ENCODE data around the gene SIK1.
"Not testable (repeated sequence)": the region's sequence is repeated elsewhere in the genome, so short reads cannot be mapped to it uniquely, and the experiment has no call there.

Gene SIK1

DNA sequence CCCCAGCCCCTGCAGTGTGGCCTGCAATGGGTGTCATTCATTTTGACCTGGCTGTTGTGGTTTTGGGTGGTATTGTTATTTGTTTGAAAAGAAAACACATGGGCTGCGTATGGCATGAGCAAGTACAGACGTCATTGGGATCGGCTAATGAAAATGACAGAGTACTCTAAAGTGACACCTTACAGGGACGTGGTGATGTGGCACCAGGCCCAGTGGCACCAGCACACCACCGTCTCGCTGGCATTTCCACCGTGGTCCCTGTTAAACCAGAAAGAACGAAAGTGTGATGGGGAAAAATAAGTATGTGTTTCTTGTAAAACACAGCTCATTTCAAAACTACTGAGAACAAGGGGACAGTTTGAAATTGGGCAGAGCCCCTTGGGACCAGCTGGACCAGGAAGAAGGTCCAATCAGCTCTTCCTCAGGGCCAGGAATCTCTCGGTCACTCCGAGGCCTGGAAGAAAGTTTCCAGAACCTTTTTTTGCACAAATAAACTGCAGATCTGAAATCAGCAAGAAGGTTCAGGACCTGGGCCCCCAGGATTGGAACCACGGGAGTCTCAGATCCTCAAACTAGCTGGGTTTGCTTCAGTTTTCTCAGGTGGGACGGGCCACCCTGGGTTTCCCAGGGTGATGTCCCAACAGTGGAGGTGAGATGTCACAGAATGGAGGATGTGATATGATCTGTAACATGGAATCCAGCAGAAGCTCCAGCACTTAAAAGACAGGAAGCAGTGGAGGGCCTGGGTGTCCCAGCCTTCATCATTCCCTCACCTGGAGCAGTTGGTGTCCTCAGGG, 6.6 kb upstream of the SIK1 start:
- H3K27ac ChIP-seq (ENCODE audit: low read depth, low read length); H3K4me2 ChIP-seq (ENCODE audit: low read depth, low read length, poor library complexity, severe bottlenecking); H3K9ac ChIP-seq (ENCODE audit: low read length); H3K9me3 ChIP-seq (ENCODE audit: insufficient read depth, low read length); H3K27me3 ChIP-seq (ENCODE audit: low read length); H3K79me2 ChIP-seq (ENCODE audit: insufficient read depth, low read length); H3K4me3 ChIP-seq (ENCODE audit: insufficient read depth, low read length, poor library complexity, severe bottlenecking); H4K20me1 ChIP-seq (ENCODE audit: low read depth, low read length); H3K36me3 ChIP-seq (ENCODE audit: low read length); H3K9me2 ChIP-seq (replicated peaks; ENCODE audit: insufficient read depth, low read length); H3F3A ChIP-seq (ENCODE audit: insufficient read depth); H2AFZ ChIP-seq (ENCODE audit: low read depth, low read length, severe bottlenecking): not testable (repeated sequence)

DNA sequence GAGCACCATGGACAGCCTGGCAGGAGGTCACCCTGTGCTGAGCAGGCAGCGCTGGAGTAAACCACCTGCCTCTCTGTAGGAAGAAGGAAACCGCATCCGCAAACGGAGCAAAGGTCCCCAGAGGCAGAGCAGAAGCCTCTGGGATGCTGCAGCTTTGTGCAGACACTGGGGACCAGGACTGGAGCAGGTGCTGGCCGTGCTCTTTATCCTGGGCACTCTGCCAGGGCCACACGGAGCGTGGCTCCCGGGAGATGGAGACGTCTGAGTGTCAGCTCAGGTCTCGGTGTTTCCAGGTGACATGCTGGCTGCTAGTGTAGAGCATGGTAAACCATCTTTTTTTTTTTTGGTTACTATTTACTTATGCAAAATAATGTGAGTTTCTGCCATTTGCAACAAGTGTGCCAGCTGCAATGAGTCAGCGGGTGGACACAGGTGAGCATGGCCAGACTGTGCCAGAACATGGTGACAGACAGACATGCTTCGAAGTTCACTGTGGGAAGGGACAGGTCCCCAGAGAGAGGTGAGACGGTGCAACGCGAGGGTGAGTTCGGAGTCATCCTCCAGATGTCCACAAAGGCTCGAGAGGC, 4.0 kb upstream of the SIK1 start:
- not testable (repeated sequence) for H4K20me1 ChIP-seq (ENCODE audit: low read depth, low read length); H3K9me3 ChIP-seq (ENCODE audit: insufficient read depth, low read length); H3K27me3 ChIP-seq (ENCODE audit: low read length); H3K9ac ChIP-seq (ENCODE audit: low read length); H3K27ac ChIP-seq (ENCODE audit: low read depth, low read length); H2AFZ ChIP-seq (ENCODE audit: low read depth, low read length, severe bottlenecking); H3K4me2 ChIP-seq (ENCODE audit: low read depth, low read length, poor library complexity, severe bottlenecking); H3K79me2 ChIP-seq (ENCODE audit: insufficient read depth, low read length); H3F3A ChIP-seq (ENCODE audit: insufficient read depth); H3K9me2 ChIP-seq (replicated peaks; ENCODE audit: insufficient read depth, low read length); H3K4me3 ChIP-seq (ENCODE audit: insufficient read depth, low read length, poor library complexity, severe bottlenecking); H3K36me3 ChIP-seq (ENCODE audit: low read length)

DNA sequence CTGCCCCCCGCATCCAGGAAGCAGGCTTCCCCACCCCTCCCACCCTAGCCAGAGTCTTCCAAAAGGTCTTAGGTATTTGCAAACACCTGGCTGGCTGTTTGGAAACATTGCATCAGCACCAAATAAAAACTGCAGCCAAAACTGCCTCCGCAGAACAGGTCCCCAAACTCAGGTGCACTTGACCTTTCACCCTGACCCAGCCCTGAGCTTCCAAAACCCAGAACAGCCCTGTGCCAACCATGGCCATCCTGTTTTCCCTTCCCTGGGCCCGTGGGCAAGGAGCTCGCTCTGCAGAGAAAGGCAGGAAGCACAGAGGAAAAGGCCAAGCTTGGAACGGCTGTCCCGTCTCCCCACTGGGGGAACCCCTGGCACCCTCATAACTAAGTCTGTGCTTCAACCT, 2.0 kb upstream of the SIK1 start:
- H4K20me1 ChIP-seq (ENCODE audit: low read depth, low read length); H3K4me3 ChIP-seq (ENCODE audit: insufficient read depth, low read length, poor library complexity, severe bottlenecking); H3K79me2 ChIP-seq (ENCODE audit: insufficient read depth, low read length); H3K27me3 ChIP-seq (ENCODE audit: low read length); H3K27ac ChIP-seq (ENCODE audit: low read depth, low read length); H3F3A ChIP-seq (ENCODE audit: insufficient read depth); H3K9me2 ChIP-seq (replicated peaks; ENCODE audit: insufficient read depth, low read length); H3K36me3 ChIP-seq (ENCODE audit: low read length); H3K9me3 ChIP-seq (ENCODE audit: insufficient read depth, low read length); H3K9ac ChIP-seq (ENCODE audit: low read length); H2AFZ ChIP-seq (ENCODE audit: low read depth, low read length, severe bottlenecking); H3K4me2 ChIP-seq (ENCODE audit: low read depth, low read length, poor library complexity, severe bottlenecking): not testable (repeated sequence)

DNA sequence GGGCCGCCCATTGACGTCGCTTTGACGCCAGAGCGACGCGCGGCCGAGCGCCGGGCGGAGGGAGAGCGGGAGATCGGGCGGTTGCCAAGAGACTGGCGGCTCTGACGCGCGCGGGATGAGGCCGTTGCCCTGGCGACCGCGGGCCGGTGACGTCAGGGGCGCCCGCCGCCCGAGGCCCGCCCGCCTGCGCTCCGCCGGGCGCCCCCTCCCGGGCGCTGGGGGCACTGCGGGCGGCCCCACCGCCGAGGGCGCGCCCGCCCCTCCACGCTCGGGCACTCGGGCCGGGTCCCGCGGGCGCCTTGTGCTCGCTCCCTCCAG, 270 bp upstream of the SIK1 start:
- not testable (repeated sequence) for H3K4me3 ChIP-seq (ENCODE audit: insufficient read depth, low read length, poor library complexity, severe bottlenecking); H3K4me2 ChIP-seq (ENCODE audit: low read depth, low read length, poor library complexity, severe bottlenecking); H4K20me1 ChIP-seq (ENCODE audit: low read depth, low read length); H3K9me2 ChIP-seq (replicated peaks; ENCODE audit: insufficient read depth, low read length); H3K9me3 ChIP-seq (ENCODE audit: insufficient read depth, low read length); H3K27ac ChIP-seq (ENCODE audit: low read depth, low read length); H3F3A ChIP-seq (ENCODE audit: insufficient read depth); H3K36me3 ChIP-seq (ENCODE audit: low read length); H2AFZ ChIP-seq (ENCODE audit: low read depth, low read length, severe bottlenecking); H3K79me2 ChIP-seq (ENCODE audit: insufficient read depth, low read length); H3K9ac ChIP-seq (ENCODE audit: low read length); H3K27me3 ChIP-seq (ENCODE audit: low read length)

DNA sequence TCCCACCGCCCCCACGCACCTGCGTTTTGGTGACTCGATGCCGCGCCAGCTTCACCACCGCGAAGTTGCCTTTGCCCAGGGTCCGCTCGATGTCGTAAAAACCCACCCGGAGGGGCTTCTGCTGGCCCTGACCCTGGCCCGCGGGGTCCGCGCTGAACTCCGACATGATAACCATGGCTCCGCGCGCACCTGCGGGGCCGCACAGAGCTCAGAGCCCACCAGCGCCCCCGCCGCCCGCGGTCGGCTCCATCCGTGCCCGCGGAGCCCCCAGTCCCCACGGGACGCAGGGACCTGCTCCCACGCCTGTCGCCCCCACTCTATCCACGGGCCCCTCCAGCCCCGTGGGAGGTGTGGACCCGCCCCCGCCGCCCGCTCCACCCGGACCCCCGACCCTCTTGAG, 927 bp downstream of the SIK1 start:
- not testable (repeated sequence) for H3K36me3 ChIP-seq (ENCODE audit: low read length); H3K79me2 ChIP-seq (ENCODE audit: insufficient read depth, low read length); H3K9me2 ChIP-seq (replicated peaks; ENCODE audit: insufficient read depth, low read length); H3K9ac ChIP-seq (ENCODE audit: low read length); H4K20me1 ChIP-seq (ENCODE audit: low read depth, low read length); H3K4me3 ChIP-seq (ENCODE audit: insufficient read depth, low read length, poor library complexity, severe bottlenecking); H3K27ac ChIP-seq (ENCODE audit: low read depth, low read length); H2AFZ ChIP-seq (ENCODE audit: low read depth, low read length, severe bottlenecking); H3K9me3 ChIP-seq (ENCODE audit: insufficient read depth, low read length); H3K27me3 ChIP-seq (ENCODE audit: low read length); H3F3A ChIP-seq (ENCODE audit: insufficient read depth); H3K4me2 ChIP-seq (ENCODE audit: low read depth, low read length, poor library complexity, severe bottlenecking)

DNA sequence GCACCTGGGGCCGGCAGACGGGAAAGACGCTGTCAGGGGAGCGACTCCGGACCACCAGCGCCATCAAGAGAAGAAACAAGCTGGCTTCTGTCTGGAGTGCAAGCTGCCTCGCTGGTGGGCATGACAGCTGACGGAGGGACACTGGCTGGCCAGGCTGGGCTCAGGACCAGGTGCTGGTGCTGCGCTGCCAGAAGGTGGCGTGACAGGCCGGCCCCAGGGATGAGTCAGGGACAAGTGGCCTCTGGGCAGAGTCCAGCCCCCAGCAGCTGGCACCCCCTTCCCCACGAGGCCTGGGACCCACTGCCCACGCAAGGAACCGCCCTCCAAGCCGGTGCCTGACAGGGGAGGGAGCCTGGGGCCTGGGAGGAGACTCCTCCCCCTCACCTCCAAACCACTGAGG, 7.5 kb downstream of the SIK1 start:
- not testable (repeated sequence) for H3K9me2 ChIP-seq (replicated peaks; ENCODE audit: insufficient read depth, low read length); H4K20me1 ChIP-seq (ENCODE audit: low read depth, low read length); H3K27me3 ChIP-seq (ENCODE audit: low read length); H3K36me3 ChIP-seq (ENCODE audit: low read length); H2AFZ ChIP-seq (ENCODE audit: low read depth, low read length, severe bottlenecking); H3K27ac ChIP-seq (ENCODE audit: low read depth, low read length); H3K4me3 ChIP-seq (ENCODE audit: insufficient read depth, low read length, poor library complexity, severe bottlenecking); H3F3A ChIP-seq (ENCODE audit: insufficient read depth); H3K79me2 ChIP-seq (ENCODE audit: insufficient read depth, low read length); H3K9me3 ChIP-seq (ENCODE audit: insufficient read depth, low read length); H3K9ac ChIP-seq (ENCODE audit: low read length); H3K4me2 ChIP-seq (ENCODE audit: low read depth, low read length, poor library complexity, severe bottlenecking)

GRCh38 chr21:43414576-43414975, 12.4 kb downstream of the SIK1 start:
- not testable (repeated sequence) for H3K36me3 ChIP-seq (ENCODE audit: low read length); H3F3A ChIP-seq (ENCODE audit: insufficient read depth)

GRCh38 chr21:43412020-43412788, 14.7 kb downstream of the SIK1 start:
- H3K4me2 ChIP-seq (ENCODE audit: low read depth, low read length, poor library complexity, severe bottlenecking); H2AFZ ChIP-seq (ENCODE audit: low read depth, low read length, severe bottlenecking); H3K4me3 ChIP-seq (ENCODE audit: insufficient read depth, low read length, poor library complexity, severe bottlenecking); H3K9ac ChIP-seq (ENCODE audit: low read length); H3K36me3 ChIP-seq (ENCODE audit: low read length); H3K27me3 ChIP-seq (ENCODE audit: low read length); H3K9me2 ChIP-seq (replicated peaks; ENCODE audit: insufficient read depth, low read length); H3K9me3 ChIP-seq (ENCODE audit: insufficient read depth, low read length); H3F3A ChIP-seq (ENCODE audit: insufficient read depth); H3K27ac ChIP-seq (ENCODE audit: low read depth, low read length); H4K20me1 ChIP-seq (ENCODE audit: low read depth, low read length); H3K79me2 ChIP-seq (ENCODE audit: insufficient read depth, low read length): not testable (repeated sequence)

More at GRCh38 chr21:43414576-43414975, 12.4 kb downstream of the SIK1 start:
- H3K27me3 ChIP-seq (ENCODE audit: low read length); H3K79me2 ChIP-seq (ENCODE audit: insufficient read depth, low read length); H2AFZ ChIP-seq (ENCODE audit: low read depth, low read length, severe bottlenecking); H3K9me3 ChIP-seq (ENCODE audit: insufficient read depth, low read length); H4K20me1 ChIP-seq (ENCODE audit: low read depth, low read length); H3K4me3 ChIP-seq (ENCODE audit: insufficient read depth, low read length, poor library complexity, severe bottlenecking); H3K27ac ChIP-seq (ENCODE audit: low read depth, low read length); H3K9ac ChIP-seq (ENCODE audit: low read length); H3K4me2 ChIP-seq (ENCODE audit: low read depth, low read length, poor library complexity, severe bottlenecking); H3K9me2 ChIP-seq (replicated peaks; ENCODE audit: insufficient read depth, low read length): not testable (repeated sequence)

Measured in SU-DHL-6 (cell line).